DOHH2 (cell line): Measurements from ENCODE around the gene TTC21A.

Source experiments
- H3F3A ChIP-seq: fragments of 200-600 bp; sonication (generic), shearing (Covaris generic); 2 replicates; pipeline ENCODE4 v1.6.0; 2016; ENCODE audit warnings: antibody characterized with exemption, mild to moderate bottlenecking; ENCODE audit not compliant: control insufficient read depth, insufficient read depth
- H3K27ac ChIP-seq: fragments of 200-600 bp; sonication (generic); 2 replicates; pipeline ENCODE4 v1.5.1; 2014; ENCODE audit warnings: low read depth, mild to moderate bottlenecking, low read length, moderate library complexity
- H3K27me3 ChIP-seq: fragments of 200-600 bp; sonication (generic); 2 replicates; pipeline ENCODE4 v1.6.1; 2014; ENCODE audit warnings: mild to moderate bottlenecking, low read length, mixed read lengths; ENCODE audit not compliant: control insufficient read depth
- H3K36me3 ChIP-seq: fragments of 200-600 bp; sonication (generic); 2 replicates; pipeline ENCODE4 v1.6.1; 2014; ENCODE audit warnings: mild to moderate bottlenecking, low read length, moderate library complexity, mixed read lengths; ENCODE audit not compliant: control insufficient read depth
- H3K4me1 ChIP-seq: fragments of 200-600 bp; sonication (generic); 2 replicates; pipeline ENCODE4 v1.6.1; 2014; ENCODE audit warnings: mild to moderate bottlenecking, low read length, mixed read lengths; ENCODE audit not compliant: control insufficient read depth
- H3K4me2 ChIP-seq: fragments of 200-600 bp; sonication (generic); 2 replicates; pipeline ENCODE4 v1.6.0; 2014; ENCODE audit warnings: mild to moderate bottlenecking, low read length, moderate library complexity
- H3K4me3 ChIP-seq: fragments of 200-600 bp; sonication (generic); 2 replicates; pipeline ENCODE4 v1.5.1; 2014; ENCODE audit warnings: mild to moderate bottlenecking, low read length, mixed read lengths
- H3K79me2 ChIP-seq: fragments of 200-600 bp; sonication (generic); 2 replicates; pipeline ENCODE4 v1.6.1; 2014; ENCODE audit warnings: mild to moderate bottlenecking, low read length, mixed read lengths; ENCODE audit not compliant: control insufficient read depth
- H3K9me2 ChIP-seq: fragments of 200-600 bp; sonication (generic); replicated peaks from 2 replicates; pipeline ENCODE4 v1.6.1; 2014; ENCODE audit warnings: mild to moderate bottlenecking, low read length, mixed read lengths; ENCODE audit not compliant: control insufficient read depth
- H3K9me3 ChIP-seq: fragments of 200-600 bp; sonication (generic); 2 replicates; pipeline ENCODE4 v1.6.1; 2014; ENCODE audit warnings: antibody characterized with exemption, low read length, mixed read lengths; ENCODE audit not compliant: control insufficient read depth, insufficient read depth
- H4K20me1 ChIP-seq: fragments of 200-600 bp; sonication (generic); 2 replicates; pipeline ENCODE4 v1.6.0; 2014; ENCODE audit warnings: low read depth, mild to moderate bottlenecking, antibody characterized with exemption, low read length, moderate library complexity; ENCODE audit not compliant: control insufficient read depth, insufficient read depth
- CTCF ChIP-seq: fragments of 200-600 bp; sonication (generic); IDR thresholded peaks from one replicate; pipeline ENCODE4 v1.5.1; 2014; ENCODE audit warnings: antibody characterized with exemption, mild to moderate bottlenecking, low read depth, low read length; ENCODE audit not compliant: poor library complexity, severe bottlenecking
- EZH2phosphoT487 ChIP-seq: fragments of 200-600 bp; sonication (generic); IDR thresholded peaks from 2 replicates; pipeline ENCODE4 v1.6.1; 2017; ENCODE audit warnings: borderline replicate concordance, mild to moderate bottlenecking, antibody characterized with exemption, low read length, moderate library complexity, mixed read lengths

TTC21A gene

DNA sequence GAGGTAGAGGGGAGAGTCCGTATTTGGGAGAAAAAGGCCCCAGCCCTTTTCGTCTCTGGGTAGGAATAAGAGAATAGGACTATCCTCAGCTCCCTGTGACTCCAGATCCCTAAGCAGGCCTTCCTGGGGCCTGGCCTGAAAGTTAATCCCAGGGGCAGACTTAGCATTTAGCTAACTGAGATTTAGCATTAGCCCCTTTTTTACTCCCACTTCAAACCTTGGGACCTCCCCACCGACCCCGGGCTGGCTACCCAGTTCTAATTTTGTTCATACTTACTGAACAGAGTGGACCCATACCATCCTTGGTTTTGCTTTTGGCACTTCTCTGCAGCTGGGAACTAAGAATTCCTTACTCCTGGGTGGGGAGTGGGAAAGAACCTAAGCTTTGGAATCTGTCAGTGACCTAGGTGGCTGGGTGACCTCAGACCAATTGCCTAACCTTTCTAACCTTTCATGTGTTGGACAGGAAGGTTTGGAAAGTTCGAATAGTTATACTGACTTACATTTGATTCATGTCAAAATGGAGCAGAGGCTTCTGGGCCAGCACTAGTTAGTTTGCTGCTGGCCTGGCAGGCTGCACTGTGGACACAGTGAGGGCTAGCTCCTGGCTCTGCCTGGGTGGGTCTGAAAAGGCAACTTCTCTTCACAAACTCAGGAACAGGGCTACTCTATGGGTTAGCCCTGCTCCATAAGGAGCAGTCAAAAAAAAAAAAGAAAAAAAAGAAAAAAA is 11.6 kb downstream of the TTC21A start:
- H3K4me1 ChIP-seq: peaks cover 49% of the 10 kb centered on the region
- H3K36me3 ChIP-seq: no peaks in the 10 kb centered on the region
- no peak overlapping the region for H3K4me2 ChIP-seq
- no peaks in the 10 kb centered on the region for H4K20me1 ChIP-seq
- no peaks in the 10 kb centered on the region for H3K27me3 ChIP-seq
- H3K9me3 ChIP-seq: no peaks in the 10 kb centered on the region
- H3K79me2 ChIP-seq: no peaks in the 10 kb centered on the region
- no peak for TF ChIP-seq CTCF
- no peak for TF ChIP-seq EZH2phosphoT487
- no peaks in the 10 kb centered on the region for H3K9me2 ChIP-seq
- no peaks in the 10 kb centered on the region for H3F3A ChIP-seq
- no peak overlapping the region for H3K27ac ChIP-seq
- H3K4me3 ChIP-seq: no peak overlapping the region

DNA sequence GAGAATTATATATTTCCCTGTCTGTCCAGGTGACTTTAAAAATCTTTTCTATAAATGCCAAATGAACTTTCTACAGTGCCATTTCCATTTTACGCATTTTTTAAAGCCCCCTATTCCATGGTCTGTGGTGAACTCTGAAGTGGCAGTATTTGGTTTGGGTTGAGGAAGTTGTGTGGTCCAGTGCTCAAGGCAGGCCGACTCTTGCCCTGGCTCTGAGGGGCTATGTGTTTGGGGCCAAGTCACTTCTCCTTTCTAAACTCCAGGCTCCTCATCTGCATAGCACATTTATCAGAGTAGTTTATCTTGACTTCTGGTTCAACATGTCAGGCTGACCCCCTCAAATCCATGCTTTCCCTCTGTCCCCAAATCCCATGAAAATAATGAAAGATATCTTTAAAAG is 14.1 kb downstream of the TTC21A start:
- Histone ChIP-seq H3K9me2 (no peaks in the 10 kb centered on the region), H3K27ac (peak overlapping the region; percentile 65; the same call in 1 of the 2 replicates), H3K79me2 (no peaks in the 10 kb centered on the region), H3K9me3 (no peaks in the 10 kb centered on the region), H3K27me3 (no peaks in the 10 kb centered on the region), H3K4me3 (peak overlapping the region; percentile 56), H4K20me1 (no peaks in the 10 kb centered on the region), H3F3A (no peaks in the 10 kb centered on the region; the same call in 1 of the 2 replicates), H3K4me2 (peak overlapping the region; percentile 71), H3K4me1 (peaks cover 65% of the 10 kb centered on the region), H3K36me3 (no peaks in the 10 kb centered on the region)
- TF ChIP-seq CTCF (no peak), EZH2phosphoT487 (no peak)

- no peak for TF ChIP-seq CTCF
- TF ChIP-seq EZH2phosphoT487: no peak
- H3F3A ChIP-seq: no peaks in the 10 kb centered on the region; the same call in 1 of the 2 replicates
- no peaks in the 10 kb centered on the region for H4K20me1 ChIP-seq
- peak overlapping the region; percentile 65 for H3K27ac ChIP-seq
- peaks cover 74% of the 10 kb centered on the region for H3K4me1 ChIP-seq
- no peaks in the 10 kb centered on the region for H3K36me3 ChIP-seq
- H3K4me2 ChIP-seq: peak overlapping the region; percentile 71
- no peaks in the 10 kb centered on the region for H3K27me3 ChIP-seq
- H3K79me2 ChIP-seq: no peaks in the 10 kb centered on the region
- peak overlapping the region; percentile 56 for H3K4me3 ChIP-seq
- H3K9me3 ChIP-seq: no peaks in the 10 kb centered on the region
- no peaks in the 10 kb centered on the region for H3K9me2 ChIP-seq
These were observed 15.3 kb downstream of the TTC21A start for GRCh38 chr3:39122813-39123212.
